Measurements from ENCODE around the gene RSAD1.

Gene RSAD1

GRCh38 chr17:50527949-50528474, 49.4 kb downstream of the RSAD1 start:
- TF ChIP-seq CTCF (conservative IDR thresholded peaks at IDR 0.05; ENCODE audit: low read depth) = no peak
- CTCF ChIA-PET = interaction anchor here (0.5 to 0.8 kb wide), 2 partner anchors 23 to 155 kb away, joined by 3 read pairs; partner anchors contain the start of genes EME1 and MRPL27
- no peak overlapping the region for H3K27ac ChIP-seq
- no peak for DNase-seq (ENCODE audit: low spot score)
- POLR2A ChIA-PET (ENCODE audit: low non-redundant PET) = no interaction called here

GRCh38 chr17:50529849-50530248, 51.2 kb downstream of the RSAD1 start:
- no peak for DNase-seq (ENCODE audit: low spot score)

GRCh38 chr17:50531428-50532025, 52.9 kb downstream of the RSAD1 start:
- CTCF ChIA-PET = interaction anchor here (0.7 to 2.0 kb wide), 6 partner anchors 8 to 95 kb away, joined by 3 to 15 read pairs (median 4); partner anchors contain the start of gene RSAD1
- TF ChIP-seq CTCF (conservative IDR thresholded peaks at IDR 0.05; ENCODE audit: low read depth) = no peak
- POLR2A ChIA-PET (ENCODE audit: low non-redundant PET) = no interaction called here
- H3K27ac ChIP-seq = no peak overlapping the region
- no peak for DNase-seq (ENCODE audit: low spot score)

More at GRCh38 chr17:50529849-50530248, 51.2 kb downstream of the RSAD1 start:
- ChIA-PET POLR2A (ENCODE audit: low non-redundant PET) (no interaction called here), CTCF (interaction anchor here (0.7 kb wide), 1 partner anchor 865 kb away, joined by 3 read pairs; no protein-coding TSS in a partner anchor)
- no peak overlapping the region for H3K27ac ChIP-seq
- TF ChIP-seq CTCF (conservative IDR thresholded peaks at IDR 0.05; ENCODE audit: low read depth) = no peak

- peak; percentile 83 for DNase-seq (ENCODE audit: low spot score)
- CTCF ChIA-PET = interaction anchor here (0.6 to 2.0 kb wide), 6 partner anchors 9 to 54 kb away, joined by 3 to 15 read pairs (median 4); partner anchors contain the start of genes CACNA1G and RSAD1
- POLR2A ChIA-PET (ENCODE audit: low non-redundant PET) = interaction anchor here (1.1 kb wide), 1 partner anchor 31 kb away, joined by 3 read pairs; no protein-coding TSS in a partner anchor
- H3K27ac ChIP-seq = peak within 1 kb of the TSS; percentile 93
- TF ChIP-seq CTCF (conservative IDR thresholded peaks at IDR 0.05; ENCODE audit: low read depth) = no peak
Measured at GRCh38 chr17:50532452-50533024, 53.9 kb downstream of the RSAD1 start, which contains the start of gene EPN3. Gene EPN3, plus strand, starts transcription at chr17:50532735. Its CDS starts 3,822 bp downstream, at chr17:50536557.

- peak overlapping the region; percentile 93 for H3K27ac ChIP-seq
- no peak for TF ChIP-seq CTCF (conservative IDR thresholded peaks at IDR 0.05; ENCODE audit: low read depth)
- ChIA-PET CTCF (interaction anchor here (0.6 to 2.0 kb wide), 7 partner anchors 10 to 150 kb away, joined by 3 to 15 read pairs (median 4); no protein-coding TSS in a partner anchor), POLR2A (ENCODE audit: low non-redundant PET) (interaction anchor here (0.8 to 1.1 kb wide), 2 partner anchors 21 to 32 kb away, joined by 3 read pairs; no protein-coding TSS in a partner anchor)
- DNase-seq (ENCODE audit: low spot score) = no peak
Measured at GRCh38 chr17:50533185-50533584, 54.5 kb downstream of the RSAD1 start.

GRCh38 chr17:50533720-50534148, 55.1 kb downstream of the RSAD1 start:
- CTCF ChIA-PET = interaction anchor here (0.6 to 2.0 kb wide), 6 partner anchors 9 to 149 kb away, joined by 3 to 6 read pairs (median 4); no protein-coding TSS in a partner anchor
- no peak for DNase-seq (ENCODE audit: low spot score)
- H3K27ac ChIP-seq = peak overlapping the region; percentile 93
- POLR2A ChIA-PET (ENCODE audit: low non-redundant PET) = interaction anchor here (0.8 kb wide), 1 partner anchor 22 kb away, joined by 3 read pairs; no protein-coding TSS in a partner anchor
- TF ChIP-seq CTCF (conservative IDR thresholded peaks at IDR 0.05; ENCODE audit: low read depth) = no peak

Data from RWPE1 (cell line).